ENCODE results near the gene NTM. TPM values are rescaled to one million over a fixed set of nuclear protein-coding genes. Genes with fewer than 3 reads are reported as not detected.

The NTM gene
- polyA plus RNA-seq, 1 donor = 44.4 TPM

DNA sequence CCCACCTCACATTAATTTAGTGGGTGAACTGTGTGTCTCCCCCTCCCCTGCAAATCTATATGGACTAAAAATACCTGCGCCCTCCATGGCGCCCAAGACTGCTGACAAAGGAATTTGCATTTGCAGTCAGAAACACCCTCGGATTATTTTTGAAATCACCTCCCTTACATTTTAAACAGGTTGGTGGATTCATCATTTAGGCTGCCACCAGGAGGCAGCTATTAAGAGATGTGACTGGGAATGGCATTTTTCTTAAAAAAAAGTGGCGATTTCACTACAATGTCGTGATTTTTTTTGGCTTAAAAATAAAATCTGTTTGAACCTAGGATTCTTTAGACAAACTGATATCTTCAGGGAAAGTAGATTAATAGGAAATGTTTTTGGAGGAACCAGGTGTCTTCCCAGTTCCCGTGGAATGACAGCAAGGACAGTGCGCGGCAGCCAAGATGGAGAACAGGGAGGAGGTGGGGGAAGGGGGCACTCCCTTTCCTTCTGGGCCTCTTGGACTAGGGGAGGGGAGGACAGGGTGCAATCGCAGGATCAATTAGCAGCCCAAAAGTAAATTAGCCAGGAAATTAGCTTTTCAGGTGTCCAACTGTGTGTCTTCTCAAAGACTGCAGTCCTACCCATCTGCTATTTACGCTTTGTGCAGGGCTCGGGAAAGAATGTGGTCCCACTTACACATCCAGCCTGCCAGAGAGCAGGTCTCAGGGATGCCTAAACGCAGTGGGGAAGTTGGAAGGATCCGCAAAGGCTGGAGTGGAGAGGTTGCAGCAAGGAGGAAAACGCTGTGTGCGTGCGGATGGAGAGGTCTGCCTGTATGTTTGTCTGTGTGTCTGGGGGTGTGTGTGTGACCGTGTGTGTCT, 496.4 kb downstream of the NTM start:
- DNase-seq = no peak

DNA sequence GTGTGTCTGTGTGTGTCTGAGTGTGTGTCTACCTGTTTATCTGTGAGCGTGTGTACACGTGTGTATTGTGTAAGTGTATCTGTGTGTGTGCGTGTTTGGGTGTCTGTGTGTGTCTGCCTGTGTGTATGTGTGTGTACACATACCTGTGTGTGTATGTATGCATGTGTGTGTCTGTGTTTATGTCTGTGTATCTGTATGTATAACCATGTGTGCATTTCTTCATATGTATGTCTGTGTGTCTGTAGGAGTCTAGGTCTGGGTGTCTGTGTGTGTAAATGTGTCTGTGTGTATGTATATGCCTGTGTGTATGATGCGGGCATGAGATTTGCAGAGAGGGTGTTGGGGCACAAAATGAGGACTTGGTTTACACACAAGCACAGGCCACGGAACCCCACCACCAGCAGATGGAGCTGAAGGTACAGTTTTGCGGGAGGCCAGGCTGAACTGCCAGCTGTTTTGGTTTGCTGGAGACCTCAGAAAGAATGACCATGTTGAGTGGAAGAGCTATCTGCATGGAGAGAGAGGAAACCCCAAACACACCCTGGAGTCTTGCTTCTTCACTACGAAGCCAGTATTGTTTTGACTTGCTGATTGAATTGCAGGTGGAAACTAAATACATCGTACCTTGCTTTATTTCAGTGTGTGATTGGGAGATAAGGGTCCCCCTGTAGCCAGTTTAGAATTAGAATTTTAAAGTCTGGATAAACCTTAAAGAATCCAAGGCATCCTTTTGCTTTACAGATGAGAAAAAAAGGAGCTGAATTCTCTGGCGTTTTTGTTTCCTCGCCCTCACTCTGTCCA, 497.2 kb downstream of the NTM start:
- DNase-seq = peak; percentile 79

DNA sequence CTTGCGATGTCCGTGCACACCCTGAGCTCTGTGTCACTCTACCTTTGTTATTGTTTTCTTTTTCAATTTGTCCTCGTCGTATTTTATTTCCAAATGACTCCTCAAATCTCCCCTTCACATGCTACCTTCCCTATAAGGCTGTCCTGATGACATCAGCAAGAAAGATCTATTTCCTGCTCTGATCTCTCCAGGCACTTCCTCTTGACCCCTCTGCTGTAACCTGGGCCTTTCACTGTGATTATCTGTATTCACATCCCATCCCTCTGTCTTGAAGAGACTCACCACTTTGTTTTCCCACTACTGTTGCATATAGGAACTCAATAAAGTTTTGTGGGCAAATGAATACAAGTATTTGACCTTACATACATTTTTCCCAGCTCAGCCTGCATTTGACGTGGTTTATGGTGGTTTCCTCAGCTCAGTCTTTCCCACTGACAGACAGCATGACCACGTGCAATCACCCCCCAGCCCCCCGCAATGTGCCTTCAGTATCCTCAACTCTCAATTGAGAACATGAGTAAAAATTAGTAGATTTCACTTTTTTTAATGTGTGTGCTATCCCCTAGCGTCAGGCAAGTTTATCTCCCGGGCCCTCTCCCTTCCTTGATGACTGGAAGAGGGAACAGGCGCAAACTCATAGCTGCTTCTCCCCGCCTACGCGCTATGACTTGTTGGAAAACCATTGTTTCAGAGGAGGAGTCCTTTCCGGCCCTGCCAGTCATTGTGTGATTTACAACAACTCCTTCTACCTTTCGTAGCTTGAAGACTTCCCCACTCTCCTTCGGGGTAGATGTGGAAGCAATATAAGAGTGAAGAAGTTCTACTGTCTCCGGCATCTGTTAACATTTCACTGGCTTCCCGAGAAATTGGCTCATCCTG, 498.5 kb downstream of the NTM start:
- DNase-seq = no peak

DNA sequence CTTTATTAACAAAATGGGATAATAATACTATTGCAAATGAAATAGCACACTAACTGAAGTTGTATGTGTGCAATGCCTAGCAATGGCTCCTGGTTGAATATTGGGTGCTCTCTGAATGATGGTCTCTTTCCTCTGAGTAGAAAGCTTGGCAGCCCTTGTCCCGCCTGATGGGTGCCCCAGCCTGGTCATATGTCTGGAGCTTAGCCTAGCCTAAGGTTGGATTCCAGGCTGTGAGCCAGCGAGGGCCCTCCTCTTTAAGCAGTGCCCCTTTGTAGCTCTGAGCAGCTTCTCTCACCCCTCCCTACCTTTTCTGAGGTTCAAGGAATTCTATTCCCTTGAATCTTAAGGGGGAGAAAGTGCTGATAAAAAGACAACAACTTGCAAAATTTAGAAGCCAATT, 499.9 kb downstream of the NTM start:
- DNase-seq = no peak

DNA sequence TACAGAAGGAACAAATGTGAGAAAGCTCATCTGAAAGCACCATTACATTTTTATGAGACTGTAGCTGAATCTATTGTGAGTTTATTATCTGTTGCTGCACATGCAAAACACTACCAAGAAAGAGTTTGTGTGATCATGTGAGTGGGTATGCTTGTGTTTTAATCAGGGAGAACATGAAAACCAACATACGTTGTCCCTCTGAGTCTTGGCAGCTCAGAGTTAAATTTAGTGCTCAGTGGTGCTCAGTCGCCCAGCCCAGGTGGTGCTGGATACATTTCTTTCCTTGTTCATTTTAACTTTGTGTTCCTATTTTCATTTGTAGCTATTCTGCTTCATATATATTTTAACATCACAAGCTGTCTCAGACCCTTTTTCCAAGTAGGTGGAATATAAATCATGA, 500.6 kb downstream of the NTM start:
- DNase-seq = no peak

DNA sequence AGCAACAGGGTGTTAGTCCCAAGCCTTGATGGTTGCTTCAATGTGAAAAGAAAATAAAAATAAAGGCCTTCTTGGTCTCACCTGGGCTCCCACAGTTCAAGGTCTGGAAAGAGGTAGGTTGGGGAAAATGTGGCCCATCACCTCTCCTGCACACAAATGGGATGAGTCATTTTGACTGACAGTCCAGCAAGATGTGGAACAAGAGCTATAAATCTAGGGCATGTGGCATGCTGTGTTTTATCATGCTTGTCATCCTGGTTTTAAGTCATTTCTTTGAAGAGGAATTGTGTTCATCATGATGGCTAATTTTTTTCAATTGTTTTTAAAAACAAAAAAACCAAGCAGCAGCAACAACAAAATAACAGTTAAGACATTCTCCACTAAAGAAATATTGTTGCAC, 503.7 kb downstream of the NTM start:
- DNase-seq = no peak

DNA sequence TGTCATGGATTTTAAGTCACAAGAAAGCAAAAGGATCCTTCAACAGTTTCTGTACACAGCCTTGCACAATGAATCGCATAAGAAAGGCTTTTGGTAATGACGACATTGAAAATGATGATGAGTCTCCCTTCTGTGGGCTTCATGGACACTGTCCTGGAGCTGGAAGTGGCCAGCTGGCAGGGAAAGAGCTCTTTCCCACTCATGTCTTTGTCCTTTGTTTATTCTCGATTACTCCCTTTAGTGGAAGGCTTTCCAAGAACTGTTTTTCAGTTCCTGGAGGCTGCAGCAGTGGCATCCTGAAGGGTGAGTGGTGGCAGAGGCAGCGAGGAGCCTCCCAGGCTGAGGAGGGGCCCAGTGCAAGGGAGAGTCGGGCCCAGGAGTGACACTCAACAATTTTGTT, 505.2 kb downstream of the NTM start:
- DNase-seq = no peak

DNA sequence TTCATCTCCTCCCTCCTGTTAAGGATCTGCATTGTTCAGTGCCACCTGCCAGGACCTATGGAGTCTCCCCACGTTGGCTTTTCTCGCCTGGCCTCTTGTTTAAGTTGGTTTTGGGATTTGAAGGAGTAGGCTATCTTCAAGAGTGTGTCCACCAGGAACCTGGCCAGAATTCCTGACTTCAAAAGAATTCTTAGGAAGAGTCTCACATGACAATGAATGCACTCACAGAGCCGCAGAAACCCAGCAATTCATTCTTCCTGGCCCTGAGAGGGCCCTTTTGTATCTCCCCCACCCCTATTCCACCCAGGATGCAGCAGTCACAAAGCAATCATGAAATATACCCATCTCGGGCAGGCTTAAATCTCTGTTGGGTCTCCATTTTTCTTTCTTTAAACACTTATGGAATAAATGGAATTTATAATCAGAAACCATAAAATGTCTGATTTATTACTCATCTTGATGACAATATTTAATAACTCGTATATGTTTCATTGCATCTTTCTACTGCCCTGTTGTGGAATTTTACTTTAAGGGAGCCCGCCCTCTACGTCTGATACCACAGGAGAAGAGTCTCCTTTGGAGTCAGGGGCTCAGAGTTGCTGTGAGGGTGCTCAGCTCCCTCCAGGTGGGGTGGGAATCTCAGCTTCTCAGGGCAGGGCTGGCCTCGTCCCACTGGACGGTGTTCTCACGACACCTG, 507.0 kb downstream of the NTM start:
- DNase-seq = no peak

DNA sequence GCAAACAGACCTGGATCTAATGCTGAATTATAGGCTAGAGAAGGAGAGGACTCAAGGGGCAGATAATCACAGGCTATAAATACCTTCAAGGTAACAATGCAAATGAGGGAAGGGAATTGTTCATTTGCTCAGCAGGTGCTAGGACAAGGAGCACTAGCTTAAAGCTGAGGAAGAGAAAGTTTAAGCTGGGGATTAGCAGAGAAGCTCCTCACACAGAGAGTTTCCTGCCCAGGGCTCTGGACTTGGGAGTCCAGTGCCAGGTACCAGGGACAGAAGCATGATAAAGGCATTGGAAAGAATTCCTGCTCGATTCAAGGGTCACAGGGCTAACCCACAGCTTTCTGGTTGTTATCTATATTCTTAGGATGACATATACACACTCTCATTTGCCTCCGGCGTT, 509.9 kb downstream of the NTM start:
- DNase-seq = no peak

DNA sequence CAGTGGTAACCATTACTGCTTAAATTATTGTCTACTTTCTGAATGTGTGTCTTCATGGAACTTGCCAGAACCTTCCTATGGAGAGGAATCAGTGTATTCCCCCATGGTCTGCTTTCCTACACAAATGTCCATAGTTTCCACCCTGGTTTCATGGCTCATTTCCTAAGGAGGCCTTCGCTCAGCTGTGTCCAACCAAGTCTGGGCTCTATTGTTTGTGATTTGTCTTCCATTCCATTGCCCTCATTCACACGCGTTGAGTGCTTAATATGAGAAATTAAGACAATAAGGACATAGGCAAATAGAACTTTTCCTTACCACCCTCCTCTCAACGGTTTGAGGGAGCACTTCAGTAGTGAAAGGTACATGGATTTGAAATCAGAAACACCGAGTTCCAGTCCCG, 510.6 kb downstream of the NTM start:
- DNase-seq = no peak

DNA sequence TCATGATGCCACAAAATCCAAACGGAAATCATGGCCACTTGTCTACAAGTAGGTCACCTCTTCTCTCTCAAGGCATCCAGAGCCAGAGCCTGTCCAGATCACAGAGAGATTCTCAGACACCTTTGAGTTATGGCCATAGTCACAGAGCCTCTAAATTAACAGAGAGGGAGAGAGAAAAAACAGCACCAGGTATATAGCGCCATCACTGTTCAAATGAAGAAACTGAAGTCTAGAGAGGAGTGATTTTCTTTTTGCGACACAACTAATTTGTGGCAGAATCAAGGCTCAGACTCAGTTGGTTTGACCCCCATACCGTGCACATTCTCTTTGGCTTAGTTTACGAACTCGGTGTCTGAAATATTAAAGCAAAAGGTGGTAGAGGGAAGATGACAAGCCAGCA, 512.9 kb downstream of the NTM start:
- DNase-seq = no peak

DNA sequence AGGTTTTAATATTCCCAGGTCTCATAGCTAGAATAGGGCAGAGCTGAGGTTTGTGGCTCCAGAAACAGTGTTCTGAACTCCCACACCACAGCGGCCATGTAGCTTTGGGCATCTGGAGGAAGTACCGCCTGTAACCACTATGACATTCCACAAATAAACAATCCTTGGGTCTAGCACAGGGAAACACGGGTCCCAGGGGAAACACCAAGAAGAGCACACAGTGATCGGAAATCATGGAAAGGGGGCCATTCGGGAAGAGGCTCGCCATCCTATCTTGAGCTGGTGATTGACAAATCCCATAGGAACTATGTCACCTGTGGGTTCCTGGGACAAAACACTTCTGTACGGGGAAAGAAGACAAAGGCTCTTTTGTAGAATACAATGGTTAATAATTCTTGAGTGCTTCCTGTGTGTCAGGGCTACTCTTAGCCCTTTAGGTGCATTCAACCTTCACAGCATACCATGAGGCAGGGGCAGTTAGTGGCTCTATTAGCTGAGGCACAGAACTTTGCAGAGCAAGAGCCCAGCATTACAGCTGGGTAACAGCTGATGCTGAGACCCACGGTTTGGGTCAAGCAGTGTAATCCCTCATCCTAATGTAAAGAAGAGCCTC, 514.2 kb downstream of the NTM start:
- no peak for DNase-seq

DNA sequence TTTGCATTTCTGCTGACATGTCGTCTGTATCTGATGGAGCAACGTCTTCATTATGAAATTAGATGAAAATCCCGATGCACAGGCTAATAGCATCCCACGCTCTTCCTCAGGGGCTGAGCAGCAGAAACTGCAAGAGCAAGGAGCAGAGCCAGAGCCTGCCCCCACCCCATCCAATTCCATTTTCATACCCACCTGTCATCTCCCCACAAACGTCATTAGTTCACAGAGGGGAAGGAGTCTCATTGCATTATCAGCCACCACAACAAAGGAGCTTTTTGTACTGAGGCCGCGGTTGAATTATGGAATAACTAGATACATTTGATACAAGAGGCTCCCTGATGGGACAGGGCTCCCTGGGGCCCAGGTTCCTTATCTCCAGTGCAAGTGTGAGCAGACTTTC, 515.0 kb downstream of the NTM start:
- DNase-seq = no peak

DNA sequence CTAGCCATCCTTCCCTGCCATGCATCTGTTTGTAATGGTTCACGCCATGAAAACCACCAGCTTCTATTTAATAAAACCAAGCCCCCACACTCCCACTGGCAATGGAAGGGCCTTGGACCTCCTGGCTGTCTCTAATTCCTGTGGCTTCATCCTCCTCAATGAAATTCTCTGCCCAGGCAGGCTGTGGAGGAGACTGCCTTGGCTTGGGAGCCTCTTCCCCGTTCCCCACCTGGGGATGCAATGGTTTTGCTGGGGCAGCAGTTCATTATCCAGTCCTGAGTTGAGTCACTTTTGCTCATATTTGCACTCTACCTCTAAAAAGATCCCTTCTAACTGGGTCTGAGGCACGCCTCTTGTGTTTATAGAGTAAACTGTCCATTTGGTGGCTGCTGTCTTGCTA, 515.8 kb downstream of the NTM start:
- no peak for DNase-seq

DNA sequence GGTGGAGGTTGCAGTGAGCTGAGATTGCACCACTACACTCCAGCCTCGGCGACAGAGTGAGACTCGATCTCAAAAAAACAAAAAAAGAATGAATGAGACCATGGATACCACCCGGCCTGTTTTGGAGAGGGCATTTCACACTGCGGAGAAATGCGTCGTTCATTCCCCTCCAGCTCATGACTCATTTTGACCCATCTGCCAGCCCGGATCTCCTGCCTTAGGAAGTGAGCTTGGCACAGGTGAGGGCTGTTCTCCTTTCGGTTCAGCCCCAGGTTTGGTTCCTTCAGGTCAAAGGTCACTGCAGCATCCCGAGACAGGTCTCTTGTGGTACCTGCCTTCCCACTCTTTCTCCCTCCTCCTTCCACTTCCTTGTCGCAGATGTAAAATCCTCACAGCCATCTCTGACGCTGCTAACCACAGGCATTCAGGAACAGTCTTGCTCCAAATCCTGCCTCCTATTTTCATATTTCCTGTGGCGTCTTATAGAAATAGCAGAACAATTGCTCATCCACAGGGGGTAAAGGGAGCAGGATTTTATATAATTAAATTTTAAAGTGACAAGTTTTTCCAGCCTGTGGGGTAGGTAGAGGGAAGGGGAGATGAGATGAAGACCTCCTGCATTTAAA, 517.9 kb downstream of the NTM start:
- no peak for DNase-seq

DNA sequence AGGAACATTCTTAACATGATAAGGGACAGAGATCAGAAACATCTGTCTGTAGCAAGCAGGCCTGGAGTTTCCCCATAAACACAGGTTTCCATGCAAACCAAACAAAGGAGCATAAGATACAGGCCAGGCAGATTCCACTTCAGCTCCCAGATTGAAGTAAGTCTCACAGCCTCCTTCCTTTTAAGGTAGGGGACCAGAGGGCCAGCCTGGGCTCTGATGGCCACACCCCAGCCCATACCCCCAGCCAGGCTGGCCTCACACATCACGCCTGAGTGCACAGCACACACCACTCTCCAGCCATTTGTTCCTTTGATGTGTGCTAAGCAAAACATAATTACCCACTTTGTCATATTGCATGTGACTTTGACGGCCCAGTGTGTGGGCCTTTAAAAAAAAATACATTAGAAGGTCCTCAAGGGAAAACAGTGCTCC, 518.7 kb downstream of the NTM start:
- DNase-seq = peak; percentile 61

DNA sequence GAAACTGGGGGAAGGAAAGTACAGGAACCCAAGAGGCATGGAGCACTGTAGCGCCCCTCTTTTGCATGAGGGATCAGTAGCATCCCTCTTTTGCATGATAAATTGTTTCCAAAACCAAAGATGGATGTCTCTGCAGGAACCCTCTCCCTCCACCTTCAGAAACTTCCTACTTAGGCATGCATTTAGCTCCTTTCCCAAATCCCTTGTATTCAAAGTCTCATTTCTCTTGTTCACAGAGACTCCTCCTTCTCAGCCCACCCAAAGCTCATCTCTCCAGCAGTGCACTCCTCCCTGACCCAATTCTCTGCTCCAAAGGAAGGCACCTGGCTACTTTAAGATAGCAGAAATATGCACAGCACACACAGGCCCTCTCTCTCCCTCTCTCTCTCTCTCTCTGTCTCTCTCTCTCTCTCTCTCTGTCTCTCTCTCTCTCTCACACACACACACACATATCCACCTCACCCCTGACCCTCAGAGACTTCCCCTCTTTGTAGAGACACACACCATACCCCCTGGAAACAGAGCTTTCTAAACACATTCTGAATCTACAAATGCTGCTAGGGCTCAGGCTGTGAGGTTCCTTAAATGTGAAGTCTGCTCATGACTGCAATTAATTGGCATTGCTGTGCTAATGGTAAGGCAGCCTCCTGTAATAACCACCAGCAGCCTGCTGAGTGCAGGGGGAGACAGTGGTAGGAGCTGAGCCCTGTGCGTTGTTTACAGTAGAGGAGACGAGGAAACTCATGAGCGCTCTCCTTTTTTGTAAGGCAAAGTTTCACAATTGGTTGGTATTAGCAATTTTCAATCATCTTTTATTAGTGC, 519.6 kb downstream of the NTM start:
- DNase-seq = no peak

DNA sequence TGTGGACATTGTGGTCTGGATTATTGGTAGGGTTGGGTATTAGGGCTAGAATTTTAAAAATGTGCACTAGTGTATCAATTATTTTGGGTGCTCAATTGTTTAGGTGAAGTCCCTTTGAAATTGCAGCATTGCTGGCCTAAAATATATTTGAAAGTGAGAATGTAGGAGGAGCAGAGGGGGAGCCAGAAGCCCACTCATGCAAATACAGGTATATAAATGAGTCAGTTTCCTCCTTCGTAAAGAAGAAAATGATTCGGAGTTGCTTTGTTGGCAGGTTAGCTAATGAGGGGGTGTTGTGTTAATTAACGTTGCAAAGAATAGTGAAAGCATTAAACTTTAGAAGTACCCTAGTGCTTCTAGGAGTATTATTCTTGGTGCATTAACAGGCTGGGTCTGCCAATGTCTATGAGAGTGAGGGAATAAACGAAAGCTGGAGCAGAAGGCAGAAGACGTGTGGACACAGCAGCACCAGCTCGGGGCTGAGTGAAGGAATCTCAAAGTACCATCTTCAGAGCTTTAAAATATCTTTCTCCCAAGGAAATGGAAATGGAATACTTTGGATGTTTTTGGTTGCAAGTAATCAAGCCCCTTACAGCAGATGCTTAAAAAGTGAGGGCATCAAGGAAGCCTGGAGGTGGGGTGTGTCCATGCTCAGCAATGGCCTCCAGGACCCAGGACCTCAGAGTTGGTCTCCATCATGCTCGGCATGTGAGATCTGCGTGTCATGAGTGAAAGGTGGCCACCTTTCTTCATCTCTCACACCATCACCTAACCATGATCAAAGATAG, 522.9 kb downstream of the NTM start:
- no peak for DNase-seq

DNA sequence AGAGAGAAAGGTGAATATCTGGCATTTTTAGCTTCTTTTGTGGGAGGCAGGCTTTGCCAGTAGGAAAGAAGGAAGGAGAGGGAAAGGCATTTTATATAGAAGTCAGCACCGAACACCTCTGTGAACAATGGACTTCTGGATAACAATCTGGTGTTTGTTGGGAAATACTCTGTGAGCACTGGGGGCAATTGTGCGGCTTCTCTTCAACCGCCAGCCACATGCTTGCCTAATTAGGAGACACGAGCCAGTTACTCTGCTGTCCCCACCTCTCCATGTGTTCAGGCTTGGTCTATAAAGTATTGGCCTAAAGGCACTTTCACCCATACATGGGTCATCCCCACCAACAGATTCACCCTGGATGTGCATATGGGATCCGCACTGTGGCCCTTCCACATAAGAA, 523.6 kb downstream of the NTM start:
- no peak for DNase-seq
